GM12801 (cell line): ENCODE results near the gene PDCD11.

Source experiments
- CTCF ChIP-seq: IDR thresholded peaks from one replicate; pipeline ENCODE4 v1.5.1; 2011; ENCODE audit warnings: control low read depth; ENCODE audit not compliant: insufficient read length; ENCODE audit errors: extremely low read depth

Gene PDCD11

GRCh38 chr10:103495321-103495720, 98.9 kb downstream of the PDCD11 start:
- no peak for TF ChIP-seq CTCF
